ENCODE measurements around the gene KCNJ8.
"Not testable (repeated sequence)": the region's sequence is repeated elsewhere in the genome, so short reads cannot be mapped to it uniquely, and the experiment has no call there.

The KCNJ8 gene

GRCh38 chr12:21782723-21783122 lies 8.2 kb upstream of the KCNJ8 start:
- not testable (repeated sequence) for DNase-seq

GRCh38 chr12:21780786-21781185 lies 6.3 kb upstream of the KCNJ8 start:
- DNase-seq: no peak

- no peak for DNase-seq
Measured at GRCh38 chr12:21776175-21776574, 1.7 kb upstream of the KCNJ8 start.

GRCh38 chr12:21775133-21775820 lies 771 bp upstream of the KCNJ8 start:
- DNase-seq: no peak

GRCh38 chr12:21773806-21774205 lies 700 bp downstream of the KCNJ8 start:
- DNase-seq: no peak

GRCh38 chr12:21773263-21773741 lies 1.2 kb downstream of the KCNJ8 start:
- no peak for DNase-seq

GRCh38 chr12:21771311-21771710 lies 3.2 kb downstream of the KCNJ8 start:
- no peak for DNase-seq

- no peak for DNase-seq
Measured at GRCh38 chr12:21769307-21769706, 5.2 kb downstream of the KCNJ8 start.

GRCh38 chr12:21766403-21766802 lies 8.1 kb downstream of the KCNJ8 start:
- no peak for DNase-seq

- DNase-seq: no peak
Measured at GRCh38 chr12:21764950-21765349, 9.6 kb downstream of the KCNJ8 start.

GRCh38 chr12:21764065-21764464 lies 10.4 kb downstream of the KCNJ8 start:
- DNase-seq: no peak

GRCh38 chr12:21763531-21763930 lies 11.0 kb downstream of the KCNJ8 start:
- no peak for DNase-seq

GRCh38 chr12:21759737-21760136 lies 14.8 kb downstream of the KCNJ8 start:
- no peak for DNase-seq

- DNase-seq: no peak
Measured at GRCh38 chr12:21757735-21758134, 16.8 kb downstream of the KCNJ8 start.

- DNase-seq: no peak
Measured at GRCh38 chr12:21756699-21757098, 17.8 kb downstream of the KCNJ8 start.

GRCh38 chr12:21751517-21751916 lies 23.0 kb downstream of the KCNJ8 start:
- no peak for DNase-seq

- no peak for DNase-seq
Measured at GRCh38 chr12:21745258-21745657, 29.2 kb downstream of the KCNJ8 start.

GRCh38 chr12:21731144-21731543 lies 43.4 kb downstream of the KCNJ8 start:
- DNase-seq: no peak

- DNase-seq: no peak
Measured at GRCh38 chr12:21725731-21726130, 48.8 kb downstream of the KCNJ8 start.

- no peak for DNase-seq
Measured at GRCh38 chr12:21718944-21719650, 55.4 kb downstream of the KCNJ8 start.

GRCh38 chr12:21718403-21718802 lies 56.1 kb downstream of the KCNJ8 start:
- no peak for DNase-seq

GRCh38 chr12:21717767-21718166 lies 56.7 kb downstream of the KCNJ8 start:
- DNase-seq: no peak

- DNase-seq: no peak
Measured at GRCh38 chr12:21715386-21715785, 59.1 kb downstream of the KCNJ8 start.
